ENCODE measurements around the gene COBLL1.
"Not testable (repeated sequence)": the region's sequence is repeated elsewhere in the genome, so short reads cannot be mapped to it uniquely, and the experiment has no call there.

Gene COBLL1

DNA sequence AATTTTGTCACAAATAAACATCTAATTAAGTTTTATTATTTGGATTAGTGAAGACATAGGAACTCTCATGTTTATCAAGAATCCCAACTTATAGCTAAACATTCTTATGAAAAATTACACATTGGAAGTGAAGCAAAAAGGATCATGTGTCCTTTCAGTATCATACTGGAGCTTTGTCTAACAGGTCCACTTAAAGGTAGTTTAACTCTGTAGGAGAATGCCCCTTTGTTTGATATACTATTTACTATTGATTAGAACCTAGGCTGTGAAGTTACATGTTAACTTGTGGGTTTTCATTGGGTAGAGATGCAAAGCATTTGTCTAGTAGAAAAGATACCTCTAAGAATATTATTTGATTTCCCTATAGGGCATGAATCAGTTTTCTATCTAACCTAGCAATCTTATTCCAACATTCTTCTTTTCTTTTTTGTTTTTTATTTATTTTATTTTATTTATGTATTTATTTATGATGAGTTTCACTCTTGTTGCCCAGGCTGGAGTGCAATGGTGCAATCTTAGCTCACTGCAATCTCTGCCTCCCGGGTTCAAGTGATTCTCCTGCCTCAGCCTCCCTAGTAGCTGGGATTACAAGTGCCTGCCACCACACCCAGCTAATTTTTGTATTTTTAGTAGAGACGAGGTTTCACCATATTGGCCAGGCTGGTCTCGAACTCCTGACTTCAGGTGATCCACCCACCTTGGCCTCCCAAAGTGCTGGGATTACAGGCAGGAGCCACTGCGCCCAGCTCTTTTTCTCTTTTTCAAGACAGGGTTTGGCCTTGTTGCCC is 18.5 kb upstream of the COBLL1 start:
- not testable (repeated sequence) for DNase-seq (ENCODE audit: low read depth)

DNA sequence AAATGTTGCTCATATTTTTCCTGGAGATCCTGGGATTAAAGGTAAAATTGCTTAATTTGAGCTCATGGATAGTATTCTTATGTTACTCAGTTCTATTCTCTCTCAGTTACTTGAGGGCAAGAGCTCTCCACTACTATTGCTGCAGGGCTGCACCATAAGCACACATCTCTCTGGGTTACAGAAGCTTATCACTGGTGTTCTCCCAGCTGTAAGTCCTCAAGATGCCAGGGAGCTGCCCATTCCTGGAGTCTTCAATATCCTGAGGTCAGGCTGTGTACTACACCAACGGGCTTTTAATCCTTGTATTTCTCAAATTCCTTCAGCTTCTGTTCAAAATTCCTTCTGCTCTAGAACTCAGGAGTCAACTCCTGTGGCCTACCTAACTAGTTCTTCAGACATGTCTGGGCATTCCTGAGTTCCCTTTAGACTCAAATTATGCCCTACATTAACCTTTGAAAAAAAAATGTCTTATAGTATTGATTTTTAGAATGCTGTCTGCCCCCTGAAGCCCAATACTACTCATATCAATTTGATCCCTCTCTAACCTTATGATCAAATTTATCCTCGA is 17.7 kb upstream of the COBLL1 start:
- DNase-seq (ENCODE audit: low read depth), result no peak

DNA sequence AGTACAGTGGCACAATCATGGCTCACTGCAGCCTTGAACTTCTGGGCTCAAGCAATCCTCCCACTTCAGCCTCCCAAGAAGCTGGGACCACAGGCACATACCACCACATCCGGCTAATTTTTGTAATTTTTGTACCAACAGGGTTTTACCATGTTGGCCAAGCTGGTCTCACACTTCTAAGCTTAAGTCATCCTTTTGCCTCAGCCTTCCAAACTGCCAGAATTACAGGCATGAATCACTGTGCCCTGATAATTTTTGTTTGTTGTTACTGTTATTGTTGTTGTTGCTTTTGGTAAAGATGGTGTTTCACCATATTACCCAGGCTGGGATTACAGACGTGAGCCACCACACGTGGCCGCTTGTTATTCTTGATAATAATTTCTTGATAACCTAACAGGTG is 10.5 kb upstream of the COBLL1 start:
- no peak for DNase-seq (ENCODE audit: low read depth)

DNA sequence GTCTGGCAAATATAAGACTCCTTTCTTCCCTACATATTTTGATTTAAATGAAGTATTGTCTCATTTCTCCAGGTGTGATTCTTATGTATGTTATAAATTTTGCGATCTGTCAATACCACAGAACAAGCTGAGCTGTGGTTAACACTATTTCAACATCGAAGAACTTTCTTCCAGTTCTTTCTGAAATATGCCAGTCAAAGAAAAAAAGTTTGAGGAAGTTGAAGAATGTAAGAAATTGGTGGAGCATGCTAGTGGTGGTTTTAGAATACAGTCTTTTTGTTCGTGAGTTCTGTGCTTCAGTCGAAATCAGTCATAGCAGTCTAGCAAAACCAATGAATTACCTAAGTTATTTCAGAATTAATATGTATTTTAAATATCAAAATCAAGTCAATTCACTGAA is 8.6 kb upstream of the COBLL1 start:
- DNase-seq (ENCODE audit: low read depth), result no peak

DNA sequence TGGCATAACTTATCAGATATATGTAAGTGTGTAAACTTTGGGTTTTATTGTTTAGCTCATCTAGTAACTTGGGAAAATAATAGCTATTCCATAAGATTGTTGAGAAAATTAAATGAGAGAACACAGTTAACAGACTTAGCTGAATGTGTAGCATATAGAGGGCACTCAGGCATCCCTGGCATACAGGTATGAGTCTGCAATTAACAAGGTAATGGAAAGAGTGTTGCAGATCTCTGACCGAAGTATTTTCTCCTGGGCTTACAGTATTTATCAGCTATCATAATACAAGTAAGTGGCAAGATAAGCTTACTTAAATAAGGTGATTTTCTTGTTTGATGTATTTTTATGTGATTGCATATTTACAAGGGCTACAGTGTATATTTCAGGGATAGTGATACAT is 7.9 kb upstream of the COBLL1 start:
- DNase-seq (ENCODE audit: low read depth), result no peak

DNA sequence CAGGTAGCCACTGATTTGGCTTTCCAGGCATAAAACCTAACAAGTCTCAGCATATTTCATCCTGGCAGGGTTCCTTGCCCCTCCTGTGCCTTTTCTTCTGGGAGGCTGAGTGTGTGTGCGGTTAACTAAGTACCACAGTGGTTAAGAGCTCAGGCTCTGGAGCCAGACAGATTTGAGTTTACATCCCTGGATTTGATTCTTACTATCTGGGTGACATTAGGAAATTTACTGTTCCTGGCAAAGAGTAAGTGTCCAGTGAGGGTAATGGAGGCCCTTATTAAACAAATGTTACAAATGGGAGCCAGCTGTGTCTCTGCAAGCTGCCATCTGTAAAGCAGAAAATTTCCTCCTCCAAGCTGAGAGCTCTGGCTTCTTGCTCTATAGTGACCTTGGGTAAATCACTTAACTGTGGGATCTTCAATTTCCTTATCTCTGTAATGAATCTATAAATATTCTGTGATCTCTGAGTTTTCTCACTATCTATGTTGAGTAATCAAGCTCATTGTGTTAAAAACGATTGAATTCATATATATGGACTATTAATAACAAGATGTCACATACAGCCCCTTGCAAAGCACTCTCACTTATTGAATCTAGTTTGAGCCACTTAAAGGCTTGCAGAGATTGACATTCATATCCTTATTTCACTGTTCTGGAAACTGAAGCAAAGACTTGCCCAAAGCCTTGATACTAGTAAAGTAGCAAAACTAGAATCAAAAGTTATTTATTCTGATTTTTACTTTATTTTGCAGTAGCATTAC is 6.5 kb upstream of the COBLL1 start:
- DNase-seq (ENCODE audit: low read depth), result no peak

DNA sequence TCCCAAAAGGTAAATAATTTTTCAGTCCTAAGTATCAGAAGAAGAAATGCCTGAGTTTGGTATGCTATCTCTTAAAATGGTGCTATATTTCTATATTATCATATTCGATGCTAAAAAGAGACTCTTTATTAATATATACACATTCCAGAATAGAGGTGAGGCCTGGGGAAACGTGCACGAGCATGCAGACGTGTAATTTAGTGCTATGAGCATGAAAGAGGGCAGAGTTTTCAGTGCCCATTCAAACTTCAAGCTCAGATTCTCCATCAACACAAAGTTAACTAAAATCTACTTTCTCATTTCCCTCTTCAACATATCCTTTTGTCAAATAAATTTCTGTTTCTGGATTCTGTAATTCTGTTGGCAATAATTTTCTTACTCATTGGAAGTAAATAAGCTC is 5.7 kb upstream of the COBLL1 start:
- no peak for DNase-seq (ENCODE audit: low read depth)

DNA sequence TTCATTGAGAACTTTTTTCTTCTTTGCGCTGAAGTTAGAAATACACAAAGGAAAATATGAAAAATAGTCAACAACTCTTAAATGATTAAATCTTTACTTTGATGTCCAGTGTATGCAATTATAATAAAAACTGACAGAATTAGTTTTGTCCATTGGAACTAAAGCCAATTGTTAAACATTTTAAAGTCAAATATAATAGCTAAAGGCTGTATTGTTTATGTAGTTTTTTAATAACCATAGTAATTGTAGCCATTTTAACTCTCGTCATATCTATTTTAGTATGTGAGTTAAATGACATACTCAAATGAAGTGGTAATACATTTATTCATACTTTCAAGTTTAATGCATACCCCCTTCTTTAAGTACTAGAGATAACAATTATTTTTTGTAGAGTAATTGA is 4.7 kb upstream of the COBLL1 start:
- DNase-seq (ENCODE audit: low read depth), result no peak

DNA sequence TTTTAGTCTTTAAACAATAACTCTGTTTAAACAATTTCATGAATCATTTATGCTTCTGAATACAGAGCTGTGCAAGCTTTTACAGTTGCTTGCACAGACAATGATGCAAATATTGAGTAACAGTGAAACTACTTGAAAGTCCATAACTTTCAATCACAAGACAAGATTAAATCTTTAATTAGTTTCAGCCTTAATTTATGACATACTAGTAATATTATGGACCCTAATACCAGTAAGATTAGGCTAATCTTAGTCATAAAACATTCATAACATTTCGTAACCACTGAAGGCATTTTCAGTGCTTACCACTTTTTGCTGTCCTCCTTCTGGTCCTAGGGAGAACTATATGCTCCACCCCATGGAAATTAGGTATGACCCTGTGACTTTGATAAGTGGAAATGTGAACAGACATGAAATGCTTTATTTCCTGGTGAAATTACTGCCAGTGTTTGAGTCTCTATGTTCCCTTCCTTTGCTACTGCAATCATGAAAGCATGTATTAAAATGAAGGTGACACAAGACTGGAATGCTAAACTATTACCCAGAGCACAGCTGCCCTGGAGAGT is 1.8 kb upstream of the COBLL1 start:
- no peak for DNase-seq (ENCODE audit: low read depth)

DNA sequence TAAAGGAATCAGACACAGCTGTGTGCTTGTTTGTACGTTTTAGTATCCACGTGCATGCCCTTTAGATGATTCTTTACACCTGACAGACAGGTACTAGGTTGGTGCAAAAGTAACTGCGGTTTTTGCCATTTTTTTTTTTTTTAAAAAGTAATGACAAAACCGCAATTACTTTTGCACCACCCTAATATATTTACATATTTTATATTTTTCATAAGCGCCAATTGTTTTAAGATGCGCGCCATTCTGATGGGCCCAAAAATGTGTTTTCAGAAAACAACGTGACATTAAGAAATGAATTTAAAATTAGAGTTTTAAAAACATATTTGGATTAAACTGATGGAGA is 972 bp upstream of the COBLL1 start:
- DNase-seq (ENCODE audit: low read depth), result no peak

DNA sequence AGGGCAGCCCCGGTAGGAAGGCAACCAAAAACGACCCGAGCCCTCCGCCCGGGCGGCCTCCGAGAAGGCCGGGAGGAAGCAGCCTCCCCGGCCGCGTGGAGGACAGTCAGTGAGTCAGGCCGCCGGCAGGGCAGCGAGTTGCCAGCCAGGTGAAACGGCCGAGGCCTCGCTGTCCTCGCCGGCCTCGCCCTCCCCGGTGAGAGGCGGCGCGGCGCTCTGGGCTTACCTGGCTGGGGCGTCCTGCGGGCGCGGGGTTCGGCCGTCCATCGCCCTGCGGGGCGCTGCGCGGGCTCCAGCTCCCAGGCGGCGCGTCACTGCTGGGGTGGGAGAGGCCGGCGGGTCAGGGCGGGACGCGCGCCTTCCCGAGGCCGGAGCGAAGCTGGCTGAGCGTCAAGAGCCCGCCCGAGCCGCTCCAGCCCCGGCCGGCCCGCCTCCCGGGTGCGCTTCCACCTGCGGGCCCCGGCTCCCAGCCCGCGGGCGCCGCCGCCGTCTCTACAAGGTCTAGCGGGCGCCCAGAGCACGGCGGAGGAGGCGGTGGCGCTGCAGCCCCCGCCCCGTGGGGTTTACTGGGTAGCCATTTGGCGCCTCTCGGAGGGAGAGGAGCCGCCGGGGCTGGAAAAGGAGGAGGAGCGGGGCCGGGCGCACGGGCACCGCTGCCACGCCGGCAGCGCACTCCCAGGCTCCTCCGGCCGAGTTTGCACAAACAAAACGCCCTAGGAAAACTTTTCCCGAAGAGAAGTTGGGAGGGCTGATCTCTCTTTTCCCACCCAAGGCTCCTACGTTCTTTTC is 499 bp downstream of the COBLL1 start:
- no peak for DNase-seq (ENCODE audit: low read depth)

DNA sequence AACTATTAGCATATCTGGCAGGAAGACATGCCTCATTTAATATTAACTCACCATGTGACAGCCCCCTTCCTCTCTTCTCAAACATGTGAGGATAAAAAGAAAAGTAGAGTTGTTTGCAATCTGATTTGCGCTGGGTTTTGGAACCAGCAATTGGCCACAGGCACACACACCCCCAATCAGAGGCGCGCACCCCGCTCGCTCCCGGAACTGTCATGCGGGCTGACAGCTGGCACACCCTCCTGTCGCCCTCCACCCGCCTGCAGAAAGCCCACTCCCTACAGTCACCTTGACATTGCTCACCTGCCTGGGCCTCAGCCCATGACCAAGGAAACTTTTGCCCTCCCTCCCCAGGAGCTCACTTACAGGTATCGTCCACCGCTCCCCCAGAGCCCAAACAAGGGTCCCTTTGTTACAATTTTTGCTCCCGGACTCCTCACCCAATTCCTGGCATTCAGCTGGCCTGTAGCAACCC is 1.1 kb downstream of the COBLL1 start:
- no peak for DNase-seq (ENCODE audit: low read depth)

DNA sequence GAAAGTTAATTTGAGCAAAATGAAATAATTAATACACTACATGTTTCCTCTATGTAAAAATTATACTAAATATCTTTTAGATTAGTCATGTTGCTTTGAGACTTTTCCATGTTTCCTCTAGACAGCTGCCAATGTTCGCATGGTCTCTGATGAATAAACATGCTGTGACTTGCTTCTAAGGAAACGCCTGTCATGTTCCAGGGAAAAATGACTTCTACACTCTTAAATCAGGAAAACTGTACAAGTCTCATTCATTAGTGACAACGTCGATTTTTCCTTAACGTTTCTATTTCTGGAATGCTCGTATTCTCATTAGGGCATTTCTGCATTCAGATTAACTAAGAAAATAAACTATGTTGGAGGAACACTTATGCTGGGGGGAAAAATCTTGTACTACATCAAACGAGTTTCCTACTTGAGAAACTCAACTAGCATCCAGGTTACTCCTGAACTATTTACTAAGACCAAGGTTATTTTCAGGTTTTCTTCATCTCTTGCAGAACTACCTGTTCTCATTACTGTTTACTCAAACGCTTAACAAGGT is 1.6 kb downstream of the COBLL1 start:
- DNase-seq (ENCODE audit: low read depth), result no peak

DNA sequence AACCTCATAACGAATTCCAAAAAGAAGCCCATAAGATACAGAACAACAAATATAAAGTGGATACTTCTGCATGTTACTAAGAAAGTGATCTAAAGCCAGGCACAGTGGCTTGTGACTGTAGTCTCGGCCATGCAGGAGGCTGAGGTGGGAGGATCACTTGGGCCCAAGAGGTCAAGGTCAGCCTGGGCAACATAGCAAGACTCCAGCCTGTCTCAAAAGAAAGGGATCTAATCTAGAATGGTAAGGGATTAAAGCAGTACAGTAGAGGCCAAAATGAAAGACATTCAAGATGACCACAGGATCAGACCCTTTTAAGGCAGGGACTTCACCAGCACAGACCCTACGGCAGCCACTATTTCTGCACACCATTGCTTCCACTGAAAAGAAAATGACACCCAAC is 3.8 kb downstream of the COBLL1 start:
- no peak for DNase-seq (ENCODE audit: low read depth)

DNA sequence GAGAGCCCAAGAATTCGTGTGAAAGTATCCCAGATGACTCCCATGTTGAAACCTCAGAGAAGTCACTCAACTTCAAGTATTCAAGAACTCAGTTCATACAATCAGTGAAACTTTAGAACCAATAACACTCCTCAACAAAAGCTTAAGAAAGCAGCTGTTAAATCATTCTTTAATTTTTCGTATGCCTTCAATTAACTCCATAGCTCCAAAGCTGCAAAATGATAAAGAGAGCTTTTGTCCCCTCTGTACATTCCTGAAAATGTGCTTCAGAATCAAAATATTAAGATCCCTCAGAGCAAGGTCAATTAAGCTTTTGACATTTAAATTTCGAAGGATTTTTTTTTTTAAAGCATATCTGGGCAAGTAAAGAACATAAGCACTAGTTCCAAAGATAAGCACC is 4.7 kb downstream of the COBLL1 start:
- DNase-seq (ENCODE audit: low read depth), result no peak

DNA sequence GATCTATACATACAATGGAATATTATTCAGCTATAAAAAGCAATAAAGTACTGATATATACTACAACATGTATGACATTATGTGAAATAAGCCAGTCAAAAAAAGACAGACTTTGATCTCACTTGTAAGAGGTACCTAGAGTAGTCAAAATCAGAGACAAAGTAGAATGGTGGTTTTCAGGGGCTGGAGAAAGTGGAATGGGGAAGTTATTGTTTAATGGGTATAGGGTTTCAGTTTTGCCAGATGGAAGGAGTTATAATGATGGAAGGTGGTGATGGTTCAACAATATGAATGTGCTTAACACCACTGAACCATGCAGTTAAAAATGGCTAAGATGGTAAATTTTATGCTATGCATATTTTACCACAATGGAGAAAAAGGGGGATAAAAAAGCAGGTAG is 6.3 kb downstream of the COBLL1 start:
- no peak for DNase-seq (ENCODE audit: low read depth)

DNA sequence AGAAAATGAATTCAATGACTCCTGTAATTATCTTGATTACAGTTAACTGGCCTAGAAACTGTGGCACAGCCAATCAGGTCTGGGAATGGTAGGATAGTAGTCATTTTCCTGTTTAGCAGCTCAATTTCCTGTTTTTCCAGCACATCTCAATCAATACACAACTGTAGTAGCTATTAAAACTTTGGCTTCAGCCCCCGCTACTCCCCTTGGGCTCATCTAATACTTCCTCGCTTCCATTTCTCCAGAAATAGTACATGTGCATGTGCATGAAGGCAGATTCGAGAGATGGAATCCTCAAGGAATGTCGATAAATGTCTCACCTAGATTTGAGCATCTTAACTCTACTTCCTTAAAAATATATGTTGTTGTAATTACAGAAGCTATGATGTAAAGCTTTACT is 9.7 kb downstream of the COBLL1 start:
- no peak for DNase-seq (ENCODE audit: low read depth)

DNA sequence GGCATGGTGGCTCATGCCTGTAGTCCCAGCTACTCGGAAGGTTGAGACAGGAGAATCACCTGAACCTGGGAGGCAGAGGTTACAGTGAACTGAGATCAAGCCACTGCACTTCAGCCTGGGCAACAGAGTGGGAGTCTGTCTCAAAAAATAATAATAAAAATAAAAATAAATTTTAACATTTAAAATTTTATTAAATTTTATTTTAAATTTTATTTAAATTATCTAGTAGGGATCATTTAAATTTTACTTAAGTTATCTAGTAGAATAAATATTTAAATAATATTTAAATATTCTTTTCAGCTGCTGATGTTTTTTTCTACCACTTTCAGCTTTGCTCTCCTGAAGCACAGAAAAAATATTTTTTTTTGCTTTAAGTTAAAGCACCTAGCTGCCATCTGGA is 10.4 kb downstream of the COBLL1 start:
- DNase-seq (ENCODE audit: low read depth), result no peak

DNA sequence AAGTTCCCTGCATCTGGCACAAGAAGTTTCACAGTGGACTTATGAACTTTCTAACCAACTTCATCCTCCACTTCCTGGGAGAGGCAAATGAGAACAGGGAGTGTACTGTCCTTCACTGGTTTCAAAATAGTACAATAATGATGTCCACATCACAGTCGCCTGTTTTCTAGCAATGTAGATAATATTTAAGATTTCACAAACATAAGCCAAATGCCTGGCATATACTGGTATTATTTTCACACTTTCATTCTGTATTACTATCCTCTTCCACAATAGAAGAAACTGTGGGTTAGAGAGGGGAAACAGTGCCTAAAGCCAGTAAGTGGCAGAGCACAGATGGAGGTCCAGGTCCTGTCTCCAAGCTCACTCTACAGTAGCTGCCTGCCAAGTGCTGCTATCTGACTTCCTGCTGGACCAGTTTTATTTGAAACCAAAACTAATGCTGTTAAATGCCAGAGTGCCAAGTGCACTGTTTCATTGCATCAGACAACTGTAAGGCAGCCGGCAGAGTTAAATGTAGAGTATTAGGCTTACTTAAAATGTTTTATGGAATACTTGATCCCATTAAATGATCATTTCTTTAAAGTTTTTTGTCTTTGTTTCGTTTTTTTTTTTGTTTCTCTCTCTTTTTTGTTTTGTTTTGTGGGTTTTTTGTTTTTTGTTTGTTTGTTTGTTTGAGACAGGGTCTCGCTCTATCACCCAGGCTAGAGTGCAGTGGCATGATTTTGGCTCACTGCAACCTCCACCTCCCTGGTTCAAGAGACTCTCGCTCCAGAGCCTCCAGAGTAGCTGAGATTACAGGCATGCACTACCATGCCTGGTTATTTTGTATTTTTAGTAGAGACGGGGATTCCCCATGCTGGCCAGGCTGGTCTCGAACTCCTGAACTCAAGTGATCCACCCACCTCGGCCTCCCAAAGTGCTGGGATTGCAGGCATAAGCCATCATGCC is 15.1 kb downstream of the COBLL1 start:
- no peak for DNase-seq (ENCODE audit: low read depth)

DNA sequence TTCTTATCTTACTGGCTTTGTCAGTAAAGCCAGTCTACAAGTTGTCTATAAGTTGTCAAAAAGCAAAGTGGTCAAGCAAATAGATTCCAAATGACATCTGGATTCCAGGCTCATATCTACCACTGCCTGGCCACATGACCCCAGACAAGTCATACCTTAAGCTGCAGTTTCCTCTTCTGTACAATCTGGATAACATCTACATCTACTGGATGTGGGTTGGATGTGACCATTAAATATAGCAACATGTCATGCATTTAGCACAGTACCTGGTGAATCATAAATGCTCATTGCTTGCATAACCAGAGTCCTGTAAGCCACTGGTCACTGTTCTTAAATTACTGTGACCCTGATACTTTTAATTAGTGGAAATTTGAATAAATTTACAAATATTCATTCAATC is 16.8 kb downstream of the COBLL1 start:
- DNase-seq (ENCODE audit: low read depth), result no peak

DNA sequence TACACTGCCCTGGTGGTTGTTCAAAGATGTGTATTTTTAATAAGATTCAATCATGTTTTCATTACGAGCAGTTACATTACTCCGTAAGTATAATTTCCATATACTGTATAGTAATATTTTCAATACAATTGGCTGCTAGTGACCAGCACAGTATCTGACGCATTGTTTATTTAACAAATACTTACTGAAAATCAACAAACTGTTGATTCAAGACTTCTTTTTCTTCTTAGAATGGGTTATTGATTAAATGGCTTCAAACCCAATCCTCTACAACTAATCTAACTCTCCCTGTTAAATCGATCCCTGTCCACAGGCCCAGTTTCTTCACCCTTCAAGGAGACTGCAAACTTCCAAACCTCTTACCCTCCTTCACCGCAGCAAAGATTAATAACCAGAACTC is 18.5 kb downstream of the COBLL1 start:
- no peak for DNase-seq (ENCODE audit: low read depth)

All from stimulated activated CD8-positive, alpha-beta memory T cell treated with anti-CD3 and anti-CD28 coated beads, Interleukin-15, amount 100 ng/mL, for 24 hours (primary cell).